Duodenal mucosa (tissue), 2 donors: ENCODE data around the gene CRTAC1.
A peak's percentile ranks its signal among the peaks of the same experiment; 100 is the strongest.

Experiments
- H3K27ac ChIP-seq: one replicate; pipeline ENCODE4 v1.7.0; 2013; ENCODE audit warnings: low read depth, low read length
- H3K27me3 ChIP-seq, 2 donors: one replicate each; pipeline ENCODE4 v1.7.0; 2013; ENCODE audit warnings: low read length in 2 of 2, control low read depth in 1 of 2; ENCODE audit not compliant: insufficient read depth in 2 of 2, control insufficient read depth in 1 of 2
- H3K36me3 ChIP-seq, 2 donors: one replicate each; pipeline ENCODE4 v1.7.0; 2013; ENCODE audit warnings: low read length in 2 of 2, control low read depth in 1 of 2; ENCODE audit not compliant: insufficient read depth in 2 of 2, control insufficient read depth in 1 of 2
- H3K4me1 ChIP-seq, 2 donors: one replicate each; pipeline ENCODE4 v1.7.0; 2013; ENCODE audit warnings: low read length in 2 of 2, control low read depth in 1 of 2; ENCODE audit not compliant: insufficient read depth in 2 of 2, control insufficient read depth in 1 of 2
- H3K4me3 ChIP-seq, 2 donors: one replicate each; pipeline ENCODE4 v1.7.0; 2013; ENCODE audit warnings: low read length in 2 of 2, low read depth in 1 of 2
- H3K9ac ChIP-seq, 2 donors: one replicate each; pipeline ENCODE4 v1.7.0; 2013; ENCODE audit warnings: low read length in 2 of 2, low read depth in 1 of 2
- H3K9me3 ChIP-seq, 2 donors: one replicate each; pipeline ENCODE4 v1.7.0; 2013; ENCODE audit warnings: low read length in 2 of 2, control low read depth in 1 of 2; ENCODE audit not compliant: control insufficient read depth in 1 of 2

The CRTAC1 gene

GRCh38 chr10:97880109-97880508 is 150.3 kb downstream of the CRTAC1 start:
- H3K27ac ChIP-seq = no peak overlapping the region
- no peaks in the 10 kb centered on the region for H3K9me3 ChIP-seq
- no peak overlapping the region for H3K4me3 ChIP-seq
- H3K9ac ChIP-seq = no peak overlapping the region
- H3K27me3 ChIP-seq = no peaks in the 10 kb centered on the region
- H3K36me3 ChIP-seq = no peaks in the 10 kb centered on the region
- H3K4me1 ChIP-seq = peaks cover 0 to 9% of the 10 kb centered on the region in 2 donors

- Histone ChIP-seq H3K27ac (no peak overlapping the region), H3K9ac (no peak overlapping the region), H3K4me1 (peaks cover 0 to 9% of the 10 kb centered on the region in 2 donors), H3K36me3 (no peaks in the 10 kb centered on the region), H3K9me3 (no peaks in the 10 kb centered on the region), H3K27me3 (no peaks in the 10 kb centered on the region), H3K4me3 (no peak overlapping the region)
Observed at GRCh38 chr10:97879241-97879640, 151.2 kb downstream of the CRTAC1 start.

GRCh38 chr10:97876402-97876801 is 154.0 kb downstream of the CRTAC1 start:
- no peak overlapping the region for H3K9ac ChIP-seq
- H3K9me3 ChIP-seq = no peaks in the 10 kb centered on the region
- H3K27me3 ChIP-seq = no peaks in the 10 kb centered on the region
- no peak overlapping the region for H3K4me3 ChIP-seq
- no peak overlapping the region for H3K27ac ChIP-seq
- no peaks in the 10 kb centered on the region for H3K36me3 ChIP-seq
- H3K4me1 ChIP-seq = no peaks in the 10 kb centered on the region

- H3K4me3 ChIP-seq = no peak overlapping the region
- H3K4me1 ChIP-seq = no peaks in the 10 kb centered on the region
Observed at GRCh38 chr10:97875391-97875790, 155.0 kb downstream of the CRTAC1 start.

GRCh38 chr10:97874332-97874731 is 156.1 kb downstream of the CRTAC1 start:
- no peaks in the 10 kb centered on the region for H3K36me3 ChIP-seq
- H3K4me3 ChIP-seq = no peak overlapping the region
- H3K9me3 ChIP-seq = no peaks in the 10 kb centered on the region
- H3K27ac ChIP-seq = no peak overlapping the region
- no peak overlapping the region for H3K9ac ChIP-seq
- peaks cover 0 to 5% of the 10 kb centered on the region in 2 donors for H3K27me3 ChIP-seq
- peaks cover under 1% of the 10 kb centered on the region in 2 donors for H3K4me1 ChIP-seq

More at GRCh38 chr10:97875391-97875790, 155.0 kb downstream of the CRTAC1 start:
- no peaks in the 10 kb centered on the region for H3K9me3 ChIP-seq
- no peak overlapping the region for H3K27ac ChIP-seq
- H3K27me3 ChIP-seq = no peaks in the 10 kb centered on the region
- H3K9ac ChIP-seq = no peak overlapping the region
- H3K36me3 ChIP-seq = no peaks in the 10 kb centered on the region

- Histone ChIP-seq H3K4me1 (peaks cover 6 to 8% of the 10 kb centered on the region in 2 donors), H3K9me3 (no peaks in the 10 kb centered on the region), H3K4me3 (no peak overlapping the region), H3K36me3 (no peaks in the 10 kb centered on the region), H3K27ac (no peak overlapping the region), H3K27me3 (peaks cover 0 to 5% of the 10 kb centered on the region in 2 donors), H3K9ac (no peak overlapping the region)
Observed at GRCh38 chr10:97873569-97873968, 156.9 kb downstream of the CRTAC1 start.

DNA sequence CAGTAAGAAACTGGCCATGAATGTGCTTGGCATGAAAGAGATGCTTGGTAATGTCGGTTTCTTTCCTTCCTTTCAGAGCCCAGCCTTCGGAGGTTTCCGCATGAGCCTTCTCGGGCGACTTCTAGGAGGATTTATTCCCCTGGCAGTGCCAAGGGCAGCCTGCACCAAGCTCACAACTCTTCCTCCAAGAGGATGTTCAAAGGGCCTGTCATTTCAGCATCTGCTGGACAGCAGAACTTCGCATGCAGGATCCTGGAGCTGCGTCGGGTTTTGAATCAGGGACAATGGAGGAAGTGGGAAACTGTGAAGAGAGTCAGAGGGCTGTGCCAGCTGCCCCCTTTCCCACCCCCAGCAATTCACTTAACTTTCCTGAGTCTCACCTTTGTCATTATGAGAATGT is 159.4 kb downstream of the CRTAC1 start:
- no peak overlapping the region for H3K9ac ChIP-seq
- H3K9me3 ChIP-seq = no peaks in the 10 kb centered on the region
- H3K27ac ChIP-seq = no peak overlapping the region
- no peaks in the 10 kb centered on the region for H3K36me3 ChIP-seq
- no peak overlapping the region for H3K4me3 ChIP-seq
- peaks cover 6 to 10% of the 10 kb centered on the region in 2 donors for H3K4me1 ChIP-seq
- peaks cover 0 to 5% of the 10 kb centered on the region in 2 donors for H3K27me3 ChIP-seq

GRCh38 chr10:97869091-97870042 is 161.1 kb downstream of the CRTAC1 start:
- H3K27me3 ChIP-seq = peaks cover 0 to 5% of the 10 kb centered on the region in 2 donors
- H3K27ac ChIP-seq = no peak overlapping the region
- H3K4me3 ChIP-seq = no peak overlapping the region
- no peaks in the 10 kb centered on the region for H3K36me3 ChIP-seq
- H3K9me3 ChIP-seq = no peaks in the 10 kb centered on the region
- peaks cover 6 to 10% of the 10 kb centered on the region in 2 donors for H3K4me1 ChIP-seq
- peak overlapping the region; percentile 26 to 34 for H3K9ac ChIP-seq

- Histone ChIP-seq H3K4me1 (peaks cover 6 to 10% of the 10 kb centered on the region in 2 donors), H3K27me3 (peaks cover 0 to 5% of the 10 kb centered on the region in 2 donors), H3K9me3 (no peaks in the 10 kb centered on the region), H3K9ac (no peak overlapping the region), H3K36me3 (no peaks in the 10 kb centered on the region), H3K27ac (no peak overlapping the region), H3K4me3 (no peak overlapping the region)
Observed at GRCh38 chr10:97868134-97868685, 162.2 kb downstream of the CRTAC1 start.

- Histone ChIP-seq H3K9ac (no peak overlapping the region), H3K27me3 (peaks cover 0 to 5% of the 10 kb centered on the region in 2 donors), H3K4me3 (no peak overlapping the region), H3K9me3 (no peaks in the 10 kb centered on the region), H3K36me3 (no peaks in the 10 kb centered on the region), H3K27ac (no peak overlapping the region), H3K4me1 (peaks cover 6 to 10% of the 10 kb centered on the region in 2 donors)
Observed at GRCh38 chr10:97867220-97867800, 163.1 kb downstream of the CRTAC1 start.
